Measurements from ENCODE around the gene ANO1. TPM values are rescaled to one million over a fixed set of nuclear protein-coding genes. Genes with fewer than 3 reads are reported as not detected.

ANO1 gene
- polyA plus RNA-seq, 1 of the 3 experiments (the other 2 are of a cell fraction): not detected

GRCh38 chr11:70226183-70226582 is 148.1 kb downstream of the ANO1 start:
- ChIA-PET POLR2A (no interaction called here), CTCF (interaction anchor here (0.8 to 1.2 kb wide), 2 partner anchors 16 to 316 kb away, joined by 3 read pairs; no protein-coding TSS in a partner anchor)
- Histone ChIP-seq H3K79me2 (ENCODE audit: insufficient read depth) (no peaks in the 10 kb centered on the region), H3K9ac (no peak overlapping the region), H4K20me1 (ENCODE audit: insufficient read depth) (no peaks in the 10 kb centered on the region), H3F3A (replicated peaks; ENCODE audit: insufficient read depth) (no peaks in the 10 kb centered on the region), H2AFZ (ENCODE audit: low read depth) (no peak overlapping the region), H3K9me2 (no peaks in the 10 kb centered on the region), H3K9me3 (no peaks in the 10 kb centered on the region), H3K27ac (ENCODE audit: low read depth in 2 of 2, low read length in 1 of 2) (no peak overlapping the region), H3K4me1 (ENCODE audit: control insufficient read depth in 1 of 2, insufficient read depth in 2 of 2, low read depth in 1 of 2, low read length in 1 of 2) (peaks cover 0 to 5% of the 10 kb centered on the region in 2 experiments; a peak in 1 of 4 replicates), H3K36me3 (replicated peaks in 1 of 2; ENCODE audit: control insufficient read depth in 1 of 2, insufficient read depth in 2 of 2, low read length in 1 of 2) (no peaks in the 10 kb centered on the region), H3K4me2 (no peak overlapping the region), H3K4me3 (ENCODE audit: low read depth in 2 of 2, low read length in 1 of 2) (no peak overlapping the region), H3K27me3 (ENCODE audit: insufficient read depth) (peaks cover 16% of the 10 kb centered on the region; the same call in 1 of the 2 replicates)
- no peak for DNase-seq
- 75% methylated on average over 3 of the region's 3 CpGs for WGBS (ENCODE audit: low lambda C conversion rate)
- no peak for TF ChIP-seq GABPA (IDR thresholded peaks at IDR 0.05; ENCODE audit: low read depth)
- no peak for TF ChIP-seq ELF1 (IDR thresholded peaks at IDR 0.05)

- CTCF ChIA-PET: interaction anchor here (0.8 to 1.2 kb wide), 2 partner anchors 17 to 317 kb away, joined by 3 read pairs; no protein-coding TSS in a partner anchor
- peaks cover 16% of the 10 kb centered on the region; the same call in 1 of the 2 replicates for H3K27me3 ChIP-seq (ENCODE audit: insufficient read depth)
- DNase-seq: peak; percentile 56
Observed at GRCh38 chr11:70226967-70227366, 148.8 kb downstream of the ANO1 start.

More at GRCh38 chr11:70226967-70227366, 148.8 kb downstream of the ANO1 start:
- peaks cover 0 to 5% of the 10 kb centered on the region in 2 experiments; a peak in 1 of 4 replicates for H3K4me1 ChIP-seq (ENCODE audit: control insufficient read depth in 1 of 2, insufficient read depth in 2 of 2, low read depth in 1 of 2, low read length in 1 of 2)
- no peak for TF ChIP-seq SMC3 (IDR thresholded peaks at IDR 0.05; ENCODE audit: low read depth, low read length)
- no peak for TF ChIP-seq MAX (IDR thresholded peaks at IDR 0.05; ENCODE audit: low read depth)
- no peak for TF ChIP-seq GATA2 (CRISPR knock-in tag; IDR thresholded peaks at IDR 0.05)
- TF ChIP-seq CTCF (IDR thresholded peaks at IDR 0.05): peak; percentile 45
- TF ChIP-seq RXRA (IDR thresholded peaks at IDR 0.05; ENCODE audit: borderline replicate concordance, low read depth): no peak
- no peaks in the 10 kb centered on the region for H3K9me3 ChIP-seq
- H3K4me3 ChIP-seq (ENCODE audit: low read depth in 2 of 2, low read length in 1 of 2): no peak overlapping the region
- H3K9me2 ChIP-seq: no peaks in the 10 kb centered on the region
- H3K27ac ChIP-seq (ENCODE audit: low read depth in 2 of 2, low read length in 1 of 2): no peak overlapping the region
- no peak overlapping the region for H3K4me2 ChIP-seq
- H2AFZ ChIP-seq (ENCODE audit: low read depth): no peak overlapping the region
- H3K79me2 ChIP-seq (ENCODE audit: insufficient read depth): no peaks in the 10 kb centered on the region
- POLR2A ChIA-PET: no interaction called here
- no peaks in the 10 kb centered on the region for H3F3A ChIP-seq (replicated peaks; ENCODE audit: insufficient read depth)
- H3K36me3 ChIP-seq (replicated peaks in 1 of 2; ENCODE audit: control insufficient read depth in 1 of 2, insufficient read depth in 2 of 2, low read length in 1 of 2): no peaks in the 10 kb centered on the region
- no peaks in the 10 kb centered on the region for H4K20me1 ChIP-seq (ENCODE audit: insufficient read depth)
- no peak overlapping the region for H3K9ac ChIP-seq
- 37% methylated on average over 4 of the region's 9 CpGs for WGBS (ENCODE audit: low lambda C conversion rate)
